ENCODE data around the gene TPRN.

DNA sequence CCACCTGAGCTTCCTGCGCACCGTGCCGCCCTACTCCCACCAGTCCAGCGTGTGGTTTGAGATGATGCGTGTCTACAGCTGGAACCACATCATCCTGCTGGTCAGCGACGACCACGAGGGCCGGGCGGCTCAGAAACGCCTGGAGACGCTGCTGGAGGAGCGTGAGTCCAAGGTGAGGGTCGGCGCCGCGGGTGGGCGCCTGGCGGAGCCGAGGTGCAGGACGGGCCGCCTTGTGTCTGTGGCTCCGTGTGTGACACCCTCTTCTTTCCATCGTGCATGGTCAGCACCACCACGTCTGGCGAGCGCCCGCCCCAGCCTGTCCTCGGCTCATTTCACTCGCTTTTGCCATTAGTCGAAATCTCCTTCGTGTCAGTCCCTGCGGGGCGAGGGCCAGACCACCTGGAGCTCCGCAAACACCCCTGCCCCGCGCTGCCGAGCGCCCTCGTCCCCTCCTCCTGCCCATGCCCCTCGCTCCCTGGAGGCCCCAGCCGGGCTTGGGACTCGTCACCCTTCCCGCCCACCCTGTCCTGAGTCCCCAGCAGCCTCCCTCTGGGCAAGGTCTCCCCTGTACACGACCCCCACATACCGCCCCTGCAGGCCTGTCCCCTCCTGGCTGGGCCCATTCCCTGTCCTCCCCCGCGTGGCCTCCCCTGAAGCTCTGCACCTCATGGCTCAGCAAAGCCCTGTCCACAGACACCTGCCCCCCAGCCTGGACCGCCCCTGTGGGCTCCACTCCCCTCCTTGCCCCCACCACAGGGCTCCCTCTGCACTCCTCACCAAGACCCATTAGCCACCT lies 54.6 kb downstream of the TPRN start:
- TF ChIP-seq, protein P1, sequence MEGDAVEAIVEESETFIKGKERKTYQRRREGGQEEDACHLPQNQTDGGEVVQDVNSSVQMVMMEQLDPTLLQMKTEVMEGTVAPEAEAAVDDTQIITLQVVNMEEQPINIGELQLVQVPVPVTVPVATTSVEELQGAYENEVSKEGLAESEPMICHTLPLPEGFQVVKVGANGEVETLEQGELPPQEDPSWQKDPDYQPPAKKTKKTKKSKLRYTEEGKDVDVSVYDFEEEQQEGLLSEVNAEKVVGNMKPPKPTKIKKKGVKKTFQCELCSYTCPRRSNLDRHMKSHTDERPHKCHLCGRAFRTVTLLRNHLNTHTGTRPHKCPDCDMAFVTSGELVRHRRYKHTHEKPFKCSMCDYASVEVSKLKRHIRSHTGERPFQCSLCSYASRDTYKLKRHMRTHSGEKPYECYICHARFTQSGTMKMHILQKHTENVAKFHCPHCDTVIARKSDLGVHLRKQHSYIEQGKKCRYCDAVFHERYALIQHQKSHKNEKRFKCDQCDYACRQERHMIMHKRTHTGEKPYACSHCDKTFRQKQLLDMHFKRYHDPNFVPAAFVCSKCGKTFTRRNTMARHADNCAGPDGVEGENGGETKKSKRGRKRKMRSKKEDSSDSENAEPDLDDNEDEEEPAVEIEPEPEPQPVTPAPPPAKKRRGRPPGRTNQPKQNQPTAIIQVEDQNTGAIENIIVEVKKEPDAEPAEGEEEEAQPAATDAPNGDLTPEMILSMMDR (IDR thresholded peaks at IDR 0.05): no peak
- TF ChIP-seq POLR2A (IDR thresholded peaks at IDR 0.05): no peak

All from body of pancreas (tissue), 4 donors.